HFF-Myc (cell line): ENCODE results near the gene CAMTA1.
A peak's percentile ranks its signal among the peaks of the same experiment; 100 is the strongest.

Experiments used
- DNase-seq: peaks from one replicate; pipeline ENCODE4 v3.0.0-alpha.2; 2011; ENCODE audit warnings: low read depth; ENCODE audit errors: extremely low read depth
- H3K4me3 ChIP-seq: replicated peaks from 2 replicates; pipeline ENCODE4 v1.5.1; 2011; ENCODE audit warnings: low read depth, mild to moderate bottlenecking, control low read depth, low read length
- TF ChIP-seq, protein P1 (sequence below): IDR thresholded peaks from 2 replicates; pipeline ENCODE4 v1.5.1; 2012; ENCODE audit warnings: mild to moderate bottlenecking, low read depth, low read length, control low read depth; ENCODE audit errors: missing control alignments

Gene CAMTA1

DNA sequence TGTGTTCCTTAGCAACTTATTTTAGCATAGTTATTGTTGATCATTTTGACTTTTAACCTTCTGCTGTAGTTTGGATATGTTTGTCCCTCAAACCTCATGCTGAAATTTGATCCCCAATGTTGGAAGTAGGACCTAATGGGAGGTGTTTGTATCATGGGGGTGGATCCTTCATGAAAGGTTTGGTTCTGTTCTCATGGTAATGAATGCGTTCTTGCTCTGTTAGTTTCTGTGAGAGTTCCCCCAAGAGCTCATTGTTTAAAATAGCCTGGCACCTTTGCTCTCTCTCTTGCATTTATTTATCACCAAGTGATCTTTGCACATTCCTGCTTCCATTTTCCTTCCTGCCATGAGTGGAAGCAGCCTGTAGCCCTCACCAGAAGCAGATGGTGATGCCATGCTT, 613.7 kb downstream of the CAMTA1 start:
- TF ChIP-seq, protein P1, sequence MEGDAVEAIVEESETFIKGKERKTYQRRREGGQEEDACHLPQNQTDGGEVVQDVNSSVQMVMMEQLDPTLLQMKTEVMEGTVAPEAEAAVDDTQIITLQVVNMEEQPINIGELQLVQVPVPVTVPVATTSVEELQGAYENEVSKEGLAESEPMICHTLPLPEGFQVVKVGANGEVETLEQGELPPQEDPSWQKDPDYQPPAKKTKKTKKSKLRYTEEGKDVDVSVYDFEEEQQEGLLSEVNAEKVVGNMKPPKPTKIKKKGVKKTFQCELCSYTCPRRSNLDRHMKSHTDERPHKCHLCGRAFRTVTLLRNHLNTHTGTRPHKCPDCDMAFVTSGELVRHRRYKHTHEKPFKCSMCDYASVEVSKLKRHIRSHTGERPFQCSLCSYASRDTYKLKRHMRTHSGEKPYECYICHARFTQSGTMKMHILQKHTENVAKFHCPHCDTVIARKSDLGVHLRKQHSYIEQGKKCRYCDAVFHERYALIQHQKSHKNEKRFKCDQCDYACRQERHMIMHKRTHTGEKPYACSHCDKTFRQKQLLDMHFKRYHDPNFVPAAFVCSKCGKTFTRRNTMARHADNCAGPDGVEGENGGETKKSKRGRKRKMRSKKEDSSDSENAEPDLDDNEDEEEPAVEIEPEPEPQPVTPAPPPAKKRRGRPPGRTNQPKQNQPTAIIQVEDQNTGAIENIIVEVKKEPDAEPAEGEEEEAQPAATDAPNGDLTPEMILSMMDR: no peak
- no peak overlapping the region for H3K4me3 ChIP-seq
- DNase-seq: no peak

DNA sequence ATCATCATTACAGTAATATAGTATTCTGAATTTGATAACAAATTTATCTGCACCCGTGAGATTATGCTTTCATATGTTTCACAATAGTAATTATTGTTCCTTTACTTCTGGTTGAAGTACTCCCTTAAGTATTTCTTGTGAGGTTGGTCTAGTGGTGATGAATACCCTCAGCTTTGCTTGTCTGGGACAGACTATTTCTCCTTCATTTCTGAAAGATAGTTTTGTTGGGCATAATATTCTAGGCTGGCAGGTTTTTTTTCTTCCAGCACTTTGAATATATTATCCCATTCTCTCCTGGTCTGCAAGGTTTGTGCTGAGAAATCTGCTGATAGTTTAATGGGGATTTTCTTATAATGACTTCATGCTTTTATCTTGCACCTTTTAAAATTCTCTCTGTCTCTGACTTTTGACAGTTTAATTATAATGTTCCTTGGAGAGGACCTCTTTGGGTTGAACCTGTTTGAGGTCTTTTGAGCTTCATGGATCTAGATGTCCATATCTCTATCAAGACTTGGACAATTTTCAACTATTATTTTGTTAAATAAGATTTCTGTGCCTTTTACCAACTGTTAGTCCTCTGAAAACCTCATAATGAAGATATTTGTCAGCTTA, 614.4 kb downstream of the CAMTA1 start:
- TF ChIP-seq, protein P1: no peak
- no peak overlapping the region for H3K4me3 ChIP-seq
- no peak for DNase-seq

DNA sequence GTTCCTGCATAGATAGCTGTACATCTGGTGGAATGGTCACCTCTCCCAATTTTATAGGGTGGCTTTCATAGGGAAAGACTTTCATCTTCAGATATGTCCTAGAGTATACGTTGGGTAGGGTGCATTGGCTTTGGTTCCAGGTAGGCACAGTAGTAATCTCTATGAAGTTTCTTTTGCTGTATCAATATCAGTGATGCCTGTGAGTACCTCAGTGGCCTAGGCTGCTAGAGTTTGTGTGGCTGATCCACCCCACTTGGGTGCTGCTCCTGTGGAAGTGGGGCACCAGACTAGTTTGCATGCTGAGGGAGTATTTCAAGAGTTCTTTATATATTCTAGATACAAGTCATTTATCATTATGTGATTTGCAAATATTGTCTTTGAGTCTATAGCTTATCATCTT, 615.3 kb downstream of the CAMTA1 start:
- H3K4me3 ChIP-seq: no peak overlapping the region
- no peak for DNase-seq
- TF ChIP-seq, protein P1: no peak

DNA sequence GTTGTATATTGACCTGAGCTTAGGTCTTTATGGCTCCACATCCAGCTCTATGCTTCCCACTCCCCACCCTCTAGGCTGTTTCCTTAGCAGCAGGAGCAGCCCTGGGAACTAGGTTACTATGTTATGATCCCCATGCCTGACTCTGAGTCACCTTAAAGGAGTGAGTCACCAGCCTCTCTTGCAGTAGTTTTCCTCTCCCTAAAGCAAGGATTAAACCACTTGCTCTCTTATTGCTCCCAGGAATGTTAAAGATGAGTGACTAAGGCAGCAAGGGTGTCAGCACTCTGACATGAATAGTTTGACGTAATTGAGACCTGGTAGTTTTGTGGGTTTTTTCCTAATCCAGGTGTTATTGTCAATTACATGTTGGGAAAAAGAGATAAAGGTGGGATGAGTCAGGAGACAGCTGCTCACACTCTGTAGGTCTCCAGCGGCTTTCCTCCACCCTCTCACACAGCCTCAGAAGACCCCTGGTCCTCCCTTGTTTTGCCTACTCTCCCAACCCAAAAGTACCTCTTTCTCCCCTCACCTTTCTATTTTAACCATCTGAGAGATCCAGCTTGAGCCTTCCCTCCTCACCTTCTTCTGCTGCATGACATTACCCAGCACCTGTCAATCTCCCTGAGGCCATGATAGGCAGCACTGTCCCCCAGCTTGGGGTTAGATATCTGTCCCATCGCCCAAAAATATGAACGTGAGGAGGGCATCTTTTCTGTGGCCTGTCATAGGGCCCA, 616.7 kb downstream of the CAMTA1 start:
- TF ChIP-seq, protein P1: no peak
- peak; percentile 93 for DNase-seq
- no peak overlapping the region for H3K4me3 ChIP-seq

DNA sequence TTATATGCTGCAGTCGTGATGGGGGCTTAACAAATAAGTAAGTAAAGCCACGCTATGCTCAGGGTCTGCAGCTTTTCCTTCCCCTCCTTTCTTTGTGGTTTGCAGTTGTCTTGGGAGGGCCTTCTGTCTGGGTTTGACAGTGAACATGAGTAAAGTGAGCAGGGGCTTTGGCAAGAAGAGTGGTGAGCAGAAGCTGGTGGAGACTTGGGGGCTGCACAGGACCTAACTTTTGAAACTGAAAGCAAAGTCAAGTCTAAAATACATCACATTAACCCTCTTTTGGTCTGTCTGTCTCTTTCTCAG, 617.2 kb downstream of the CAMTA1 start:
- no peak for DNase-seq
- H3K4me3 ChIP-seq: no peak overlapping the region
- TF ChIP-seq, protein P1: no peak

DNA sequence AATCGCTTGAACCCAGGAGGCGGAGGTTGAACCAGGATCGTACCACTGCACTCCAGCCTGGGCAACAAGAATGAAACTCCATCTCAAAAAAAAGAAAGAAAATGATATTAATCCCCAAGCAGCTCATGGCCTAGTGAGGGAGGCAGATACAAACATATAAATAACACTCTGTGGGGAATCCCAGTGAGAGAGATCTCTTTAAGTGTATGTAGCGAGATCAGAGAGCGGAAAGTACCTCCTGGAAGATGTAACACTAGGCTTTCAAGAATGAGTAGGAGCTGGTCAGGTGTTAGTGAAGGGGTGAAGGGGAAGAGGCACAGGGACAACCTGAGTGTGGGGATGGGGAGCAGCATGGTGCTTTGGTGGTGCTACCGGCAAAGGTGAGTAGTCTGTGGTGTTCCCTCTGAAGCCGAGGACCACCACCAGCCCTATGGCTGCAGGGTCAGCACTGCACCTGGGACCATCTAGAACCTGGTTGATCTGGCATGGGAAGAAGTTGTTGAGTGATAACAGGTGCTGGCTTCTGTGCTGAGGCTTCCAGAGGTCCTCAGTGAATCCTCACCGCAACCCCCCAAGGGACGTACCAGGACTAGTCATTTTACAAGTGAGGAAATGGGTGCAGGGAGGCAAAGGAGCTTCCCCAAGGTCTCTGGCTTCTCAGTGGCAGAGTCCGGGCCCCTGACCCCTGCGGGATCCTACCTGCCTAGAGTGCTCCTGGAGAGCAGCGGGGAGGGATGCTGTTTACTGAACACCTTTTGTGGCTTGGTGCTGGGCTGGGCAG, 618.2 kb downstream of the CAMTA1 start:
- TF ChIP-seq, protein P1: no peak
- H3K4me3 ChIP-seq: no peak overlapping the region
- DNase-seq: no peak
